Peyer's patch (tissue), 4 donors: ENCODE measurements around the gene SMPD1. TPM values are rescaled to one million over a fixed set of nuclear protein-coding genes. Genes with fewer than 3 reads are reported as not detected.

Experiments used
- DNase-seq, 3 donors: peaks; one replicate each; pipeline ENCODE4 v3.0.0-alpha.2; 2017 to 2019
- H3K27ac ChIP-seq, 4 donors: fragments of 200-600 bp; sonication (generic); one replicate each; pipeline ENCODE4 v1.5.1; 2016 to 2019
- H3K27me3 ChIP-seq, 2 donors: fragments of 200-600 bp; sonication (generic); one replicate each; pipeline ENCODE4 v1.5.1; 2019
- H3K36me3 ChIP-seq, 3 donors: fragments of 200-600 bp; sonication (generic); one replicate each; pipeline ENCODE4 v1.5.1; 2016 to 2019
- H3K4me1 ChIP-seq, 4 donors: fragments of 200-600 bp; sonication (generic); one replicate each; pipeline ENCODE4 v1.5.1; 2016 to 2019
- H3K4me3 ChIP-seq, 4 donors: fragments of 200-600 bp; sonication (generic); 1 replicate in 3 of 4; 2 replicates in 1 of 4; pipeline ENCODE4 v1.5.1; 2016 to 2019; ENCODE audit warnings: mild to moderate bottlenecking in 1 of 4
- H3K9me3 ChIP-seq, 4 donors: fragments of 200-600 bp; sonication (generic); one replicate each; pipeline ENCODE4 v1.5.1; 2016 to 2019; ENCODE audit warnings: mild to moderate bottlenecking in 1 of 4
- POLR2A ChIP-seq, 2 donors: fragments of 450-650 bp; IDR thresholded peaks; one replicate each; pipeline ENCODE4 v1.5.1; 2017; ENCODE audit warnings: antibody characterized with exemption in 2 of 2, mild to moderate bottlenecking in 2 of 2, moderate library complexity in 2 of 2
- total RNA-seq, 4 donors: library from RNA; depleted of rRNA; stranded (reverse); fragments of >200 nt; gene quantifications; one replicate each; pipeline ENCODE4 v1.1.0, GENCODE V29; 2016
- TF ChIP-seq, protein P1 (sequence below), 6 experiments: fragments of 450-650 bp in 4 of 6; fragments of 200-600 bp in 2 of 6; sonication (generic) in 1 of 6; IDR thresholded peaks; one replicate each; pipeline ENCODE4 v1.5.1; 2017 to 2019; ENCODE audit warnings: antibody characterized with exemption in 6 of 6, mild to moderate bottlenecking in 3 of 6, moderate library complexity in 1 of 6

The SMPD1 gene
- total RNA-seq, 4 donors from 2014 or later = 11.6 to 78.3 (median 55.7) TPM

DNA sequence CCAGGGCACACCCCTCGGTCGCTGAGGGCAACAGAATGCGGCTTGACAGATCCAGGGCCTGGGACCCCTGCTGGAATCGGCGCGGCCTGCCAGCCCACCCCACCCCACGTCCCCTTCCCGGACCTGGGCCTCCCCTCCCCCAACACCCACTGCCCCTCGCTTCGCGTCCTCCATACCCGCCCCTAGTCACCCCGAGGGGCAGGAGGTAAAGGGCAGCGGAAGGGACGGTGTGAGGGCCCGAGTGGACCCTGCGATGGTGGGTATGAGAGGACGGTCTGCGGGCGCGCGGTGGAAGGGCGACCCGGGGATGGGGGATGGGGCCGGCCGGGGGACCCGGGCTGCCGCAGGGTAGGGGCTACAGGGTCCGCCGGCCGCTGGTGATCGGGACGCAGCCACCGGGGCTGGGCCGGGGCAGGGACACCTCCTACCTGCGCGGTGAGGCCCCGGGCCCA lies 28.3 kb downstream of the SMPD1 start:
- Histone ChIP-seq H3K4me3 (peak overlapping the region; percentile 85 to 99 (median 97)), H3K27ac (peak overlapping the region; percentile 80 to 91 (median 87)), H3K9me3 (no peaks in the 10 kb centered on the region), H3K4me1 (peaks cover 0 to 22% (median 2%) of the 10 kb centered on the region in 4 donors), H3K27me3 (no peaks in the 10 kb centered on the region), H3K36me3 (no peaks in the 10 kb centered on the region)
- TF ChIP-seq POLR2A (IDR thresholded peaks at IDR 0.05) = no peak
- TF ChIP-seq, protein P1, sequence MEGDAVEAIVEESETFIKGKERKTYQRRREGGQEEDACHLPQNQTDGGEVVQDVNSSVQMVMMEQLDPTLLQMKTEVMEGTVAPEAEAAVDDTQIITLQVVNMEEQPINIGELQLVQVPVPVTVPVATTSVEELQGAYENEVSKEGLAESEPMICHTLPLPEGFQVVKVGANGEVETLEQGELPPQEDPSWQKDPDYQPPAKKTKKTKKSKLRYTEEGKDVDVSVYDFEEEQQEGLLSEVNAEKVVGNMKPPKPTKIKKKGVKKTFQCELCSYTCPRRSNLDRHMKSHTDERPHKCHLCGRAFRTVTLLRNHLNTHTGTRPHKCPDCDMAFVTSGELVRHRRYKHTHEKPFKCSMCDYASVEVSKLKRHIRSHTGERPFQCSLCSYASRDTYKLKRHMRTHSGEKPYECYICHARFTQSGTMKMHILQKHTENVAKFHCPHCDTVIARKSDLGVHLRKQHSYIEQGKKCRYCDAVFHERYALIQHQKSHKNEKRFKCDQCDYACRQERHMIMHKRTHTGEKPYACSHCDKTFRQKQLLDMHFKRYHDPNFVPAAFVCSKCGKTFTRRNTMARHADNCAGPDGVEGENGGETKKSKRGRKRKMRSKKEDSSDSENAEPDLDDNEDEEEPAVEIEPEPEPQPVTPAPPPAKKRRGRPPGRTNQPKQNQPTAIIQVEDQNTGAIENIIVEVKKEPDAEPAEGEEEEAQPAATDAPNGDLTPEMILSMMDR (IDR thresholded peaks at IDR 0.05) = no peak
- DNase-seq = no peak

DNA sequence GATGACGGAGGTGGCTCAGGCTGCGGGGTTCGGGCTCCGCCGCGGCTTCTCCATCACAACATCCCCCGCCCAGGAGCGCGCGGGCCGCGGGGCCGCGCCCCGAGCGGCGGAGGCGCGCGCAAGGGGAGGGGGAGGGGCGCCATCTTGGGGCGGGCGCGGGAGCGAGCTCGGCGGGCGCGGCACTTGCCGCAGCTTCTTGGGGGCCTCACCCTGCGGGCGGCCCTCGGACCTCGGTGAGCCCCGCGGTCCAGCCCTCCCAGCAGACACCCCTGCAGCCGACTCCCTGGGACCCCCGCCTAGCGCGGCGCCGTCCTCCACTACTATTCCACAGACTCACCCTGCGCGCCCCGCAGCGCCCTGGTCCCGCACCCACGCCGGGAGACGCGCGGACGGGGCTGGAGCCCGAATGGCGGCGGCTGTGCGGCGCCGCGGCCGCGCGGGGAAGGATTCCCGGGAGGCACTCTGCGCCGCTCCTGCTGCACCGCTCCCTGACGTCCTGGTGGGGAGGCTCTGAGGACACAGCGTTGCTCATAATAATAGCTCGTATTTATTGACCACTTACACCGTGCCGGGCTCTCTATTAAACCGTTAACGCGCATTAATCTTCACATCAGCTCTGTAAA lies 28.8 kb downstream of the SMPD1 start, which contains the start of gene APBB1:
Gene APBB1 (minus strand): TSS at position 86 of the 623 bp plus-strand sequence. CDS start 7,747 bp downstream, outside the sequence.
- peak; percentile 29 to 30 for TF ChIP-seq POLR2A (IDR thresholded peaks at IDR 0.05)
- TF ChIP-seq, protein P1 (IDR thresholded peaks at IDR 0.05) = peak in 4 of 6 experiments; percentile 7 to 39 (median 20)
- peak within 1 kb of the TSS; percentile 80 to 91 (median 87) for H3K27ac ChIP-seq
- no peaks in the 10 kb centered on the region for H3K36me3 ChIP-seq
- peaks cover 0 to 22% (median 2%) of the 10 kb centered on the region in 4 donors for H3K4me1 ChIP-seq
- H3K9me3 ChIP-seq = no peaks in the 10 kb centered on the region
- H3K4me3 ChIP-seq = peak within 1 kb of the TSS; percentile 85 to 99 (median 97)
- DNase-seq = peak; percentile 66 to 85 (median 78)
- H3K27me3 ChIP-seq = no peaks in the 10 kb centered on the region

- H3K27me3 ChIP-seq = no peaks in the 10 kb centered on the region
- no peak overlapping the region for H3K27ac ChIP-seq
- no peak for TF ChIP-seq POLR2A (IDR thresholded peaks at IDR 0.05)
- TF ChIP-seq, protein P1 (IDR thresholded peaks at IDR 0.05) = no peak
- H3K4me1 ChIP-seq = peaks cover 0 to 22% (median 2%) of the 10 kb centered on the region in 4 donors
- no peak for DNase-seq
- no peaks in the 10 kb centered on the region for H3K36me3 ChIP-seq
- no peaks in the 10 kb centered on the region for H3K9me3 ChIP-seq
- no peak overlapping the region for H3K4me3 ChIP-seq
Measured at GRCh38 chr11:6420677-6421076, 30.4 kb downstream of the SMPD1 start.

GRCh38 chr11:6427516-6427915 lies 37.2 kb downstream of the SMPD1 start:
- Histone ChIP-seq H3K27ac (no peak overlapping the region), H3K9me3 (no peaks in the 10 kb centered on the region), H3K27me3 (no peaks in the 10 kb centered on the region), H3K4me1 (no peaks in the 10 kb centered on the region), H3K4me3 (no peak overlapping the region), H3K36me3 (no peaks in the 10 kb centered on the region)
- TF ChIP-seq POLR2A (IDR thresholded peaks at IDR 0.05) = no peak
- TF ChIP-seq, protein P1 (IDR thresholded peaks at IDR 0.05) = no peak
- no peak for DNase-seq

DNA sequence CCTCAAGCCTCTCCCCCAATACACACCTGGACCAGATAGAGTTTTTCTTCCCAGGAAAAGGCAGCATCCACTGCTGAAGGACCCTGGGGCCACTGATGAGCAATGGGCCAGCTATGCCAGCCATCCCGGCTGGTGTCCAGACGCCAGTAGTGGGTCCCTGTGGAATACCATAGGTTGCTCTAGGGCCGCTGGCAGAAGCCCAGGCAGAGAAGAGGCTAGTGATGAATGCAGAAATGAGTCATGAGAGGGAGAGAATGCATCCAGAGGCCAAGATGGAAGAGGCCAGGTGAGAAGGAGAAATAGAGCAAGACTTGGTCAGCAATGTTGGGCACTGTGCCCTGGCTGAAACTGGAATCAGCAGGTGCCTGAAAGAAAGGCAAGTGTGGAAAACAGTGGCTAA lies 41.6 kb downstream of the SMPD1 start:
- no peak overlapping the region for H3K4me3 ChIP-seq
- no peak for DNase-seq
- no peak for TF ChIP-seq POLR2A (IDR thresholded peaks at IDR 0.05)
- TF ChIP-seq, protein P1 (IDR thresholded peaks at IDR 0.05) = no peak
- H3K36me3 ChIP-seq = no peaks in the 10 kb centered on the region
- no peaks in the 10 kb centered on the region for H3K9me3 ChIP-seq
- H3K27me3 ChIP-seq = no peaks in the 10 kb centered on the region
- H3K4me1 ChIP-seq = no peaks in the 10 kb centered on the region
- no peak overlapping the region for H3K27ac ChIP-seq
